Left lung (tissue), 10 donors: Measurements from ENCODE around the gene RNF166. TPM values are rescaled to one million over a fixed set of nuclear protein-coding genes. Genes with fewer than 3 reads are reported as not detected.
A peak's percentile ranks its signal among the peaks of the same experiment; 100 is the strongest.

ENCODE experiments used
- ATAC-seq: fragments of 200-7000 bp; cut with Tn5 transposase; one replicate; pipeline ENCODE4 v1.9.1; 2020; ENCODE audit warnings: moderate library complexity
- DNase-seq, 4 donors: peaks; one replicate each; pipeline ENCODE4 v3.0.0-alpha.2; 2013 to 2020
- H3K27ac ChIP-seq, 2 donors: fragments of 200-600 bp; sonication (generic) in 1 of 2; one replicate each; pipeline versions ENCODE4 v1.5.0 to v1.8.0; 2020 to 2021
- H3K27me3 ChIP-seq, 2 donors: fragments of 200-600 bp; sonication (generic) in 1 of 2; one replicate each; pipeline versions ENCODE4 v1.5.0 to v1.8.0; 2020 to 2021
- H3K36me3 ChIP-seq, 2 donors: fragments of 200-600 bp; sonication (generic) in 1 of 2; one replicate each; pipeline versions ENCODE4 v1.5.0 to v1.8.0; 2020 to 2021
- H3K4me1 ChIP-seq, 2 donors: fragments of 200-600 bp; one replicate each; pipeline ENCODE4 v1.8.0; 2021
- H3K4me3 ChIP-seq, 2 donors: fragments of 200-600 bp; sonication (generic) in 1 of 2; one replicate each; pipeline versions ENCODE4 v1.5.0 to v1.8.0; 2020 to 2021; ENCODE audit warnings: mild to moderate bottlenecking in 1 of 2
- H3K9me3 ChIP-seq, 2 donors: fragments of 200-600 bp; sonication (generic) in 1 of 2; one replicate each; pipeline versions ENCODE4 v1.5.0 to v1.8.0; 2020 to 2021
- intact Hi-C, 2 donors: fragments of 100-400 bp; cut with DNase I; formaldehyde crosslinking; loops; one replicate each; pipeline versions ENCODE4 v1.11.2 to v1.14.2; 2022
- polyA plus RNA-seq, 6 donors: library from polyadenylated mRNA; unstranded; fragments of 120-200 nt; gene quantifications; one replicate each; pipeline ENCODE4 v1.2.1, GENCODE V29; 2013; ENCODE audit not compliant: insufficient read length in 6 of 6
- total RNA-seq, 2 donors: library from RNA; stranded (reverse); fragmentation: NEBNext Ultra II Directional; extraction: Animal tissue kit (Norgen Biotek cat#: 25700); gene quantifications; one replicate each; pipeline ENCODE4 v1.2.1, GENCODE V29; 2021
- TF ChIP-seq, protein P1 (sequence below), 2 donors: fragments of 200-600 bp; sonication (generic) in 1 of 2; IDR thresholded peaks; one replicate each; pipeline versions ENCODE4 v1.5.0 to v1.8.0; 2021; ENCODE audit warnings: antibody characterized with exemption in 2 of 2
- donor health status: DM: no; HTN: yes; CAD: no.
- donor health status: DM: no; HTN: no; CAD: no.

RNF166 gene
- total and polyA plus RNA-seq, 8 donors: 14.8 to 54.0 (median 16.7) TPM

- H3K27me3 ChIP-seq: no peaks in the 10 kb centered on the region
- H3K36me3 ChIP-seq: peaks cover 0 to 13% of the 10 kb centered on the region in 2 donors
- DNase-seq: no peak
- ATAC-seq: peak; percentile 6
- H3K27ac ChIP-seq: peak overlapping the region; percentile 86 to 91
- peaks cover 43 to 72% of the 10 kb centered on the region in 2 donors for H3K4me1 ChIP-seq
- intact Hi-C loops: no loop called here
- peak overlapping the region; percentile 92 to 93 for H3K4me3 ChIP-seq
- H3K9me3 ChIP-seq: no peaks in the 10 kb centered on the region
- TF ChIP-seq, protein P1, sequence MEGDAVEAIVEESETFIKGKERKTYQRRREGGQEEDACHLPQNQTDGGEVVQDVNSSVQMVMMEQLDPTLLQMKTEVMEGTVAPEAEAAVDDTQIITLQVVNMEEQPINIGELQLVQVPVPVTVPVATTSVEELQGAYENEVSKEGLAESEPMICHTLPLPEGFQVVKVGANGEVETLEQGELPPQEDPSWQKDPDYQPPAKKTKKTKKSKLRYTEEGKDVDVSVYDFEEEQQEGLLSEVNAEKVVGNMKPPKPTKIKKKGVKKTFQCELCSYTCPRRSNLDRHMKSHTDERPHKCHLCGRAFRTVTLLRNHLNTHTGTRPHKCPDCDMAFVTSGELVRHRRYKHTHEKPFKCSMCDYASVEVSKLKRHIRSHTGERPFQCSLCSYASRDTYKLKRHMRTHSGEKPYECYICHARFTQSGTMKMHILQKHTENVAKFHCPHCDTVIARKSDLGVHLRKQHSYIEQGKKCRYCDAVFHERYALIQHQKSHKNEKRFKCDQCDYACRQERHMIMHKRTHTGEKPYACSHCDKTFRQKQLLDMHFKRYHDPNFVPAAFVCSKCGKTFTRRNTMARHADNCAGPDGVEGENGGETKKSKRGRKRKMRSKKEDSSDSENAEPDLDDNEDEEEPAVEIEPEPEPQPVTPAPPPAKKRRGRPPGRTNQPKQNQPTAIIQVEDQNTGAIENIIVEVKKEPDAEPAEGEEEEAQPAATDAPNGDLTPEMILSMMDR (IDR thresholded peaks at IDR 0.05): no peak
These were observed 1.0 kb downstream of the RNF166 start for GRCh38 chr16:88705076-88705684.

- Histone ChIP-seq H3K36me3 (peaks cover 0 to 20% of the 10 kb centered on the region in 2 donors), H3K9me3 (no peaks in the 10 kb centered on the region), H3K27me3 (no peaks in the 10 kb centered on the region), H3K4me1 (peaks cover 43 to 86% of the 10 kb centered on the region in 2 donors), H3K27ac (peak overlapping the region; percentile 86 to 91), H3K4me3 (peak overlapping the region in 1 of 2 donors; percentile 92)
- intact Hi-C loops: no loop called here
- ATAC-seq (peak; percentile 3), DNase-seq (peak in 1 of 4 donors; percentile 76)
- TF ChIP-seq, protein P1 (IDR thresholded peaks at IDR 0.05): no peak
These were observed 2.5 kb downstream of the RNF166 start for GRCh38 chr16:88703486-88704309.

GRCh38 chr16:88702371-88703210 is 3.6 kb downstream of the RNF166 start:
- H3K9me3 ChIP-seq: no peaks in the 10 kb centered on the region
- peak overlapping the region in 1 of 2 donors; percentile 92 for H3K4me3 ChIP-seq
- peaks cover 42 to 82% of the 10 kb centered on the region in 2 donors for H3K4me1 ChIP-seq
- intact Hi-C loops: no loop called here
- no peak for DNase-seq
- no peak for ATAC-seq
- peak overlapping the region; percentile 86 to 91 for H3K27ac ChIP-seq
- TF ChIP-seq, protein P1 (IDR thresholded peaks at IDR 0.05): no peak
- H3K27me3 ChIP-seq: no peaks in the 10 kb centered on the region
- peaks cover 0 to 32% of the 10 kb centered on the region in 2 donors for H3K36me3 ChIP-seq

DNA sequence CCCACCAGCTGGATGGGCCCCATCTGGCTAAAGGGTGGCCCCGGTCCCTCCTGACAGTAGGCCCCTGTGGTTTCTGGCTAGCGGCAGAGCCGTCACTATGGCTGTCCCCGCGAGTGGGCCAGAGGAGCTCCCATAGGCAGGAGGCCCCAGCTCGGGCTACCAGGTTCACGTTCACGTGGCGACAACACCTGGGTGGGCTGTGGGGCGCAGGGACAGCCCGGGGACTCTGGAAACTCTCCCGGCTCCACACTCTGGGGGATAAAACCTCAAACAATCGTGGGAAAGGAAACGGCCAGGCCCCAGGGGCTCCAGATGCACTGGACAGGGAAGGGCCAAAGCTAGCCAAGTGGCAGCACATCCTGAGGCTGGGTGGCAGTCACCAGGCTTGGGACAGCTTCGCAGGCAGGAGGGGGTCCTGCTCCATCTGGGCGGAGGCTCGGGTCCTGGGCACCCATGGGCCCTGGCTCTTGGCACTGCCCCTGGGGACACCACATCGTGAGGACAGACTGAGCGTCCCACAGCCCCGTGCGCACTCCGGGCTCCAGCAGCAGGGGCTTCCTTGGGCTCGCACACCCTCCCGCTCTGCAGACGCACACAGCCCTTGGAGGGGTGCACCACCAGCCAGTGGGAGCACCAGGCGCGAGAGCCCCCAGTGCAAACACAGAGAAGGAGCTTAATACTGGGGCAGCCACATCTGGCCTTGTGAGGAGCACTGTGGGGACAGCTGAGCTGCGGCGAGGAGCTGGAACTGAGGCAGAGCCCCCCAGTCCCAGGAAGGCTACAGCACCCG is 4.4 kb downstream of the RNF166 start:
- DNase-seq (no peak), ATAC-seq (no peak)
- Histone ChIP-seq H3K4me1 (peaks cover 34 to 74% of the 10 kb centered on the region in 2 donors), H3K4me3 (peak overlapping the region in 1 of 2 donors; percentile 92), H3K9me3 (no peaks in the 10 kb centered on the region), H3K27ac (peak overlapping the region; percentile 86 to 91), H3K36me3 (peaks cover 0 to 40% of the 10 kb centered on the region in 2 donors), H3K27me3 (no peaks in the 10 kb centered on the region)
- intact Hi-C loops: no loop called here
- TF ChIP-seq, protein P1 (IDR thresholded peaks at IDR 0.05): no peak
